IMR-90 (cell line): ENCODE measurements around the gene OXER1. TPM values are rescaled to one million over a fixed set of nuclear protein-coding genes. Genes with fewer than 3 reads are reported as not detected.

Experiments
- ATAC-seq: fragments of 200-7000 bp; cut with Tn5 transposase; 2 replicates; pipeline ENCODE4 v1.9.1; 2020; ENCODE audit warnings: low read depth, mild to moderate bottlenecking, moderate library complexity
- BruUV-seq: library from RNA; stranded (reverse); fragments of 400-500 nt; replicated peaks from 2 replicates; lab custom pipeline; 2021; lab: Mats Ljungman, UMichigan
- CTCF ChIA-PET: fragments of 300-600 bp; formaldehyde crosslinking; extraction: SDS; loops from one replicate; lab custom pipeline; 2021; ENCODE audit warnings: antibody characterized with exemption; lab: Yijun Ruan, JAX
- POLR2A ChIA-PET: fragments of 300-600 bp; sonication (Branson Sonifier 250); formaldehyde crosslinking; loops from one replicate; lab custom pipeline; 2022; ENCODE audit warnings: antibody characterized with exemption; ENCODE audit not compliant: unreplicated experiment; lab: Charles Lee
- DNase-seq: peaks from one replicate; pipeline ENCODE4 v3.0.0; 2013
- H2AFZ ChIP-seq: replicated peaks from 2 replicates; pipeline ENCODE3; 2013; ENCODE audit warnings: low read length, mild to moderate bottlenecking; ENCODE audit not compliant: poor library complexity
- H2AK5ac ChIP-seq: 2 replicates; pipeline ENCODE4 v1.6.1; 2013; ENCODE audit warnings: low read depth, low read length, inconsistent platforms
- H2AK9ac ChIP-seq: replicated peaks from 2 replicates; pipeline ENCODE3; 2013; ENCODE audit warnings: mild to moderate bottlenecking, low read depth, low read length, moderate library complexity; ENCODE audit not compliant: poor library complexity
- H2BK120ac ChIP-seq: 2 replicates; pipeline ENCODE4 v1.6.1; 2013; ENCODE audit warnings: low read depth, low read length, inconsistent platforms
- H2BK15ac ChIP-seq: 3 replicates; pipeline ENCODE4 v1.6.1; 2013; ENCODE audit warnings: low read depth, low read length, inconsistent platforms
- H2BK20ac ChIP-seq: 2 replicates; pipeline ENCODE4 v1.6.1; 2013; ENCODE audit warnings: low read depth, mild to moderate bottlenecking, inconsistent platforms, low read length, moderate library complexity
- H2BK5ac ChIP-seq: 2 replicates; pipeline ENCODE4 v1.6.1; 2013; ENCODE audit warnings: mild to moderate bottlenecking, low read depth, low read length, inconsistent platforms; ENCODE audit not compliant: poor library complexity, severe bottlenecking
- H3K14ac ChIP-seq: replicated peaks from 2 replicates; pipeline ENCODE4 v1.6.1; 2013; ENCODE audit warnings: low read depth, low read length, inconsistent platforms
- H3K18ac ChIP-seq: 2 replicates; pipeline ENCODE4 v1.6.1; 2013; ENCODE audit warnings: low read depth, low read length, control low read depth
- H3K23ac ChIP-seq: 2 replicates; pipeline ENCODE4 v1.6.1; 2013; ENCODE audit warnings: low read depth, low read length, inconsistent platforms
- H3K27ac ChIP-seq: 2 replicates; pipeline ENCODE4 v1.5.1; 2013; ENCODE audit warnings: mild to moderate bottlenecking, control low read depth, low read length; ENCODE audit not compliant: insufficient read depth
- H3K27me3 ChIP-seq: 2 replicates; pipeline ENCODE4 v1.6.1; 2013; ENCODE audit warnings: low read length; ENCODE audit not compliant: control insufficient read depth, insufficient read depth
- H3K36me3 ChIP-seq: 2 replicates; pipeline ENCODE4 v1.6.1; 2013; ENCODE audit warnings: low read length, mixed read lengths; ENCODE audit not compliant: control insufficient read depth, insufficient read depth
- H3K4ac ChIP-seq: 2 replicates; pipeline ENCODE4 v1.6.1; 2013; ENCODE audit warnings: low read depth, low read length, inconsistent platforms
- H3K4me1 ChIP-seq: 2 replicates; pipeline ENCODE4 v1.6.1; 2013; ENCODE audit warnings: low read length, mixed read lengths; ENCODE audit not compliant: control insufficient read depth, insufficient read depth
- H3K4me2 ChIP-seq: 2 replicates; pipeline ENCODE4 v1.6.1; 2013; ENCODE audit warnings: low read depth, mild to moderate bottlenecking, control low read depth, low read length, moderate library complexity
- H3K4me3 ChIP-seq: 2 replicates; pipeline ENCODE4 v1.5.1; 2013; ENCODE audit warnings: low read depth, mild to moderate bottlenecking, control low read depth, low read length, moderate library complexity; ENCODE audit not compliant: insufficient read depth
- H3K56ac ChIP-seq: 2 replicates; pipeline ENCODE4 v1.6.1; 2013; ENCODE audit warnings: low read length, inconsistent platforms; ENCODE audit not compliant: insufficient read depth; ENCODE audit errors: extremely low read depth
- H3K79me1 ChIP-seq, 2 experiments: 2 replicates each; pipeline ENCODE4 v1.6.1; 2013; ENCODE audit warnings: low read length in 2 of 2, inconsistent platforms in 1 of 2, low read depth in 1 of 2
- H3K9ac ChIP-seq: 2 replicates; pipeline ENCODE4 v1.6.1; 2013; ENCODE audit warnings: low read depth, low read length, control low read depth
- H3K9me1 ChIP-seq: 2 replicates; pipeline ENCODE4 v1.6.1; 2013; ENCODE audit warnings: low read length, inconsistent platforms; ENCODE audit not compliant: insufficient read depth
- H3K9me3 ChIP-seq: 2 replicates; pipeline ENCODE4 v1.6.1; 2013; ENCODE audit warnings: low read length; ENCODE audit not compliant: control insufficient read depth, insufficient read depth
- H4K20me1 ChIP-seq: 2 replicates; pipeline ENCODE4 v1.6.1; 2013; ENCODE audit warnings: low read length, inconsistent platforms; ENCODE audit not compliant: insufficient read depth
- H4K5ac ChIP-seq: 2 replicates; pipeline ENCODE4 v1.6.1; 2013; ENCODE audit warnings: mild to moderate bottlenecking, low read depth, low read length, control low read depth
- H4K8ac ChIP-seq, 2 experiments: 2 replicates each; pipeline ENCODE4 v1.6.1; 2013; ENCODE audit warnings: low read depth in 2 of 2, low read length in 2 of 2, control low read depth in 1 of 2, inconsistent platforms in 1 of 2
- H4K91ac ChIP-seq: 2 replicates; pipeline ENCODE4 v1.6.1; 2013; ENCODE audit warnings: low read depth, low read length, inconsistent platforms; ENCODE audit not compliant: insufficient read depth
- BHLHE40 ChIP-seq: fragments of 150-350 bp; IDR thresholded peaks from 2 replicates; pipeline ENCODE4 v1.6.1; 2016; ENCODE audit warnings: mild to moderate bottlenecking, low read depth, low read length
- FOS ChIP-seq: fragments of 150-350 bp; IDR thresholded peaks from 2 replicates; pipeline ENCODE4 v1.6.1; 2016; ENCODE audit warnings: low read depth, low read length
- MAZ ChIP-seq: IDR thresholded peaks from 2 replicates; pipeline ENCODE4 v1.6.1; 2012; ENCODE audit warnings: low read depth, mild to moderate bottlenecking, low read length, improper control_type of control experiment, moderate library complexity, borderline replicate concordance
- MXI1 ChIP-seq: IDR thresholded peaks from 2 replicates; pipeline ENCODE4 v1.6.1; 2012; ENCODE audit warnings: low read depth, mild to moderate bottlenecking, low read length, moderate library complexity, borderline replicate concordance
- SMC3 ChIP-seq: fragments of 150-350 bp; IDR thresholded peaks from 2 replicates; pipeline ENCODE4 v1.6.1; 2016; ENCODE audit warnings: low read depth, mild to moderate bottlenecking, antibody characterized with exemption, low read length, moderate library complexity
- WGBS, 2 experiments: methylation state at CpG; one replicate each; pipeline versions ENCODE4 v1.1.5 to v1.1.7; 2013; ENCODE audit warnings: missing lambda C conversion rate in 2 of 2; ENCODE audit not compliant: insufficient read length in 1 of 2; ENCODE audit errors: extremely low coverage in 2 of 2; 5-methylcytosine and 5-hydroxymethylcytosine counted together
- dilution Hi-C: fragments of 300-500 bp; cut with HindIII; formaldehyde crosslinking; loops from one replicate; pipeline ENCODE4 v1.14.3; 2018; ENCODE audit warnings: low sequenced_read_pairs; ENCODE audit not compliant: unreplicated experiment
- in situ Hi-C: fragments of 300-500 bp; cut with MboI; formaldehyde crosslinking; loops from 3 replicates; pipeline ENCODE4 v1.14.3; 2019; ENCODE audit warnings: low sequenced_read_pairs, inconsistent platforms, mixed read lengths
- intact Hi-C: fragments of 100-400 bp; cut with micrococcal nuclease; formaldehyde crosslinking; loops from 2 replicates; pipeline ENCODE4 v1.10.0; 2022
- polyA plus RNA-seq, 3 experiments: library from polyadenylated mRNA; depleted of rRNA; stranded (reverse); fragments of >200 nt; gene quantifications; 2 replicates each; pipeline ENCODE4 v1.2.3, GENCODE V29; 2012; ENCODE audit warnings: low replicate concordance in 1 of 3
- total RNA-seq: library from RNA; depleted of rRNA; stranded (reverse); fragments of >200 nt; gene quantifications from 2 replicates; pipeline ENCODE4 v1.2.3, GENCODE V29; 2012

OXER1 gene
- total and polyA plus RNA-seq, 2 of the 4 experiments (the other 2 are of a cell fraction), result not detected

DNA sequence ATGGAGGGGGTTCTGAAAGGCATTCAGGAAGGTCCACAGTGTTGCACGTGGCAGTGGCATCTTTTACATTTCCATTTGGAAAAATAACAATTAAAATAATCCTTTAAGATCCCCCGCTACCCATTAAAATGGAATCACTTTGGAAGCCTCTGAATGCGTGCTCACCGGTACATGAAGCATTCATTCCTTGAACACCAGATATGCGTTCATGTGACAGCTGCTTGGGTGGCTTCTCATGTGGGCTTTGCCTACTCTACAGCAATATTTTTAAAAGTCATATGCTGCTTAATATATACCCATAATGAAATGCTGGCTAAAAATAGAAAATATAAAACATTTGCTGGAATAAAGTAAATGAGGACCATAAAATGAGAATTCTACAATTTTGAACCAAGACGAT, 42.9 kb upstream of the OXER1 start:
- Histone ChIP-seq H3K27me3 (peaks cover 5% of the 10 kb centered on the region; the same call in 1 of the 2 replicates), H3K36me3 (no peaks in the 10 kb centered on the region), H3K4me3 (no peak overlapping the region), H3K14ac (no peak overlapping the region), H3K4ac (no peak overlapping the region), H3K27ac (no peak overlapping the region), H3K4me2 (no peak overlapping the region), H2AK5ac (no peak overlapping the region), H4K5ac (no peak overlapping the region), H2AFZ (no peak overlapping the region), H3K79me1 (no peaks in the 10 kb centered on the region), H4K20me1 (no peaks in the 10 kb centered on the region), H3K4me1 (peaks cover 17% of the 10 kb centered on the region), H3K9ac (no peak overlapping the region), H2AK9ac (no peak overlapping the region), H2BK5ac (no peak overlapping the region), H3K18ac (no peak overlapping the region), H3K9me3 (no peaks in the 10 kb centered on the region), H2BK120ac (no peak overlapping the region), H2BK15ac (no peak overlapping the region), H4K91ac (no peak overlapping the region), H2BK20ac (no peak overlapping the region), H4K8ac (no peak overlapping the region), H3K23ac (no peak overlapping the region), H3K56ac (no peak overlapping the region), H3K9me1 (peaks cover 8% of the 10 kb centered on the region)
- ChIA-PET POLR2A (no interaction called here), CTCF (no interaction called here)
- dilution Hi-C loops, result no loop called here
- in situ Hi-C loops, result no loop called here
- BruUV-seq, result no TSS peak
- WGBS, 2 experiments, result no CpG with 5 or more reads among the region's 6 CpGs
- TF ChIP-seq MXI1 (no peak), BHLHE40 (no peak), FOS (no peak), SMC3 (no peak), MAZ (no peak)
- DNase-seq, result no peak
- intact Hi-C loops, result no loop called here
- no peak for ATAC-seq
